ENCODE data around the gene SOX21.
"Not testable (repeated sequence)": the region's sequence is repeated elsewhere in the genome, so short reads cannot be mapped to it uniquely, and the experiment has no call there.

The SOX21 gene

GRCh38 chr13:94712287-94712811 is at the start of gene SOX21:
Gene SOX21 (minus strand): TSS chr13:94712545. CDS start chr13:94712049, 496 bp downstream.
- no peak for DNase-seq

- no peak for DNase-seq
These were observed 49.1 kb upstream of the SOX21 start for GRCh38 chr13:94761407-94761806.

- DNase-seq, result no peak
These were observed 46.9 kb upstream of the SOX21 start for GRCh38 chr13:94759120-94759728.

- no peak for DNase-seq
These were observed 46.2 kb upstream of the SOX21 start for GRCh38 chr13:94758436-94758960.

- DNase-seq, result no peak
These were observed 41.0 kb upstream of the SOX21 start for GRCh38 chr13:94753327-94753726.

GRCh38 chr13:94749162-94749561 is 36.8 kb upstream of the SOX21 start:
- DNase-seq, result no peak

GRCh38 chr13:94739235-94739634 is 26.9 kb upstream of the SOX21 start:
- DNase-seq, result no peak

- no peak for DNase-seq
These were observed 18.7 kb upstream of the SOX21 start for GRCh38 chr13:94731028-94731427.

GRCh38 chr13:94729941-94730340 is 17.6 kb upstream of the SOX21 start:
- not testable (repeated sequence) for DNase-seq

- no peak for DNase-seq
These were observed 14.1 kb upstream of the SOX21 start for GRCh38 chr13:94726425-94726824.

GRCh38 chr13:94722609-94723345 is 10.4 kb upstream of the SOX21 start:
- DNase-seq, result no peak

GRCh38 chr13:94718697-94719096 is 6.4 kb upstream of the SOX21 start:
- not testable (repeated sequence) for DNase-seq

- no peak for DNase-seq
These were observed 5.6 kb upstream of the SOX21 start for GRCh38 chr13:94717916-94718315.

- no peak for DNase-seq
These were observed 3.7 kb upstream of the SOX21 start for GRCh38 chr13:94716016-94716415.

GRCh38 chr13:94713561-94714182 is 1.3 kb upstream of the SOX21 start:
- no peak for DNase-seq

GRCh38 chr13:94712812-94713560 is 641 bp upstream of the SOX21 start:
- DNase-seq, result no peak

- no peak for DNase-seq
These were observed 621 bp downstream of the SOX21 start for GRCh38 chr13:94711561-94712286.

- DNase-seq, result no peak
These were observed 1.3 kb downstream of the SOX21 start for GRCh38 chr13:94710881-94711560.

GRCh38 chr13:94710065-94710781 is 2.1 kb downstream of the SOX21 start:
- no peak for DNase-seq

GRCh38 chr13:94709001-94709834 is 3.1 kb downstream of the SOX21 start:
- no peak for DNase-seq
